HG03442 (cell line): ENCODE data around the gene ATP6V1E1.

Experiments
- ATAC-seq: cut with Tn5 transposase; IDR thresholded peaks from one replicate; pipeline ENCODE4 v1.9.1; 2021; ENCODE audit warnings: mild to moderate bottlenecking, moderate library complexity; ENCODE audit not compliant: unreplicated experiment

The ATP6V1E1 gene

DNA sequence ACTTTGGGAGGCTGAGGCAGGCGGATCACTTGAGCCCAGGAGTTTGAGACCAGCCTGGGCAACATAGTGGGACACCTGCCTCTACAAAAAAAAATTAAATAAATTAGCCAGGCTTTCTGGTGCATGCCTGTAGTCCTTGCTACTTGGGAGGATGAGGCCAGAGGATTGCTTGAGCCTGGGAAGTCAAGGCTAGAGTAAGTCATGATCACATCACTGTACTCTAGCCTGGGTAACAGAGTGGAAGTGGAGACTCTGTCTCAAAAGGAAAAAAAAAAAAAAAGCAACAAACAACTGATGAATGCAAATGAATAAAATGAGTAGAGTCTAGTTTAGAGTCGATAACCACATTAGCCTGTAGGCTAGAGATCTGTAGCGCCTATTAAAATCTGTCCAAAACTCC is 6.1 kb upstream of the ATP6V1E1 start:
- ATAC-seq: no peak

DNA sequence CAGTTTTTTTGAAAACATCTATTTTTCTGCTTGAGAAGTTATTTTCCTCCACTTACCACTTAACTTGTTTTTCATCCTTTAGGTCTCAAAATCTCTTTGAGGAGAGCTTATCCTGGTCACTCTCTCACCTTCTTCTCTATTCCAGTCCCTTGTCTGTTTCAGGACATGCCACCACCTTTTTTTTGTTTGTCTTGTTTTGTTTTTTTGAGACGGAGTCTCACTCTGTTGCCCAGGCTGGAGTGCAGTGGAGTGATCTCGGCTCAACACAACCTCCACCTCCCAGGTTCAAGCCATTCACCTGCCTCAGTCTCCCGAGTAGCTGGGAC is 5.4 kb upstream of the ATP6V1E1 start:
- ATAC-seq: no peak

DNA sequence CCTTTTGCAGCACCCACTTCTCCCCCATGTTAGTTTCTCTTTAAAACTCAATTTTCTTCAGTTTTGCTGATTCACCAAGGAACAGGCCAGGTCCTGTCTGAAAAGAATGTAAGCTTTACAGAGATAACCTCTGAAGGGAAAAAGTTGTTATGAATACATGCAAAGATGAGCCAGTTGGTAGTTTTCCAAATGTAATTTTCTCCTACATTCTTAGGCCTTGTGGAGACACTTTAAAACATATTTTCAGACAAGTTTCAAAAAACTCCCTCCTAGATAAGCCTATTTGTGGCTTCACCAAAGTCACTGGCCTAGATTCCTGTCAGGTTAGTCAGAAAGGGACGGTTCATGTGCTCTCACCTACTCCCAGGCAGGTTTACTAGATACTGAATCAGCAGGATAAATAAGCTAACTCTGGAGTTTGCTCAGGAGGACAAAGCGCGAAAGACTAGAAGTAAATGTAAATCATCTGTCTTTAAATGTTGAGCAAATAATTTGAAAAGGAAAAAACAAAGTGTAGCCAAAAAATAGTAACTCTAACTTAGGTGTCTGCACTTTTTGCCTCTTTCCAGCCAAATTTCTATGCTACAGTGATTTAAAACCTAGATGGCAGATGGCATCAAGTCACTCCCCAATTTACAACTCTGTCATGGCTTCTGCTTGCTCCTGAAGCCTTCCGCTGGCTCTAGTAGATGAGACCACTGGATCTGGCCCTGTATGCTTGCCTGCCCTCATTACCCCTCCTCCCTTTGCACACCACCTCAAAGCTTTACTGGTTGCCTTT is 4.9 kb upstream of the ATP6V1E1 start:
- ATAC-seq: no peak

DNA sequence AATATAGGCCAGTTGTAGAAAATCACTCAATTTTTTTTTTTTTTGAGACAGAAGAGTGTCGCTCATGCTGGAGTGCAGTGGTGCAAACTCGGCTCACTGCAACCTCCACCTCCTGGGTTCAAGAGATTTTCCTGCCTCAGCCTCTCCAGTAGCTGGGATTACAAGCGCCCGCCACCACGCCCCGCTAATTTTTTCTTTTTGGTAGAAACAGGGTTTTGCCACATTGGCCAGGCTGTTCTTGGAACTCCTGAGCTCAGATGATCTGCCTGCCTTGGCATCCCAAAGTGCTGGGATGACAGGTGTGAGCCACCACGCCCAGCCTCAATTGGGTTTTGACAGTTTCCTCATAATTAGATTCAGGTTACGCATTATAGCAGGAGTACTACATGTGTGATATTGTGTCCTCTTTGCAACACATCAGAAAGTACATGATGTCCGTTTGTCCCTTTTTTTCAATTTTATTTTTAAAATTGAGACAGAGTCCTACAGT is 2.6 kb upstream of the ATP6V1E1 start:
- ATAC-seq: no peak

DNA sequence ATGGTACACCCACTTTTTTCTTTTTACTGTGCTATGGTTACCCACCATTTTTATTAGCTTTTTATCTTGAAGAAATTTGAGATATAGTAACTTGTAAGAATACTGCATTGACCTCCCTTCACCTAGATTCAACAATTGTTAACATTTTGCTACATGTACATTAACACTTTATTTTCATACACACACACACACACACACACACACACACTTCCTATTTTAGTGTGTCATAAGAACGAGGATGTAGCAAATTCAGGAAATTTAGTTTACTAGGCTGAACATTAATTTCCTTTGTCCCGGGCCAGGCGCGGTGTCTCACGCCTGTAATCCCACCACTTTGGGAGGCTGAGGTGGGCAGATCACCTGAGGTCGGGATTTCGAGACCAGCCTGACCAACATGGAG is 1.1 kb upstream of the ATP6V1E1 start:
- no peak for ATAC-seq

DNA sequence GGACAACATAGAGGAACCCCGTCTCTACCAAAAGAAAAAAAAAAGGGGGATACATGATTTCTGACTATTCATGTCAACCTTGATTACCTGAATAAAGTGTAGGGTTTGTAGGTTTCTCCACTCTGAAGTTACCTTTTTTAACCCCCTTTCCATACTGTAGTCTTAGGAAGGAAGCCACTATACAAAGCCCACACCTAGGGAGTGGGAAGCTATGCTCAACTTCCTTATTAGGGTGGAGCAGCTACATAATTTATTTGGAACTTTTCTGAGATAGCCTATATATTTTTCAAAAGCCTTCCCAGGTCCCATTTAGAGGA is 582 bp upstream of the ATP6V1E1 start:
- no peak for ATAC-seq

DNA sequence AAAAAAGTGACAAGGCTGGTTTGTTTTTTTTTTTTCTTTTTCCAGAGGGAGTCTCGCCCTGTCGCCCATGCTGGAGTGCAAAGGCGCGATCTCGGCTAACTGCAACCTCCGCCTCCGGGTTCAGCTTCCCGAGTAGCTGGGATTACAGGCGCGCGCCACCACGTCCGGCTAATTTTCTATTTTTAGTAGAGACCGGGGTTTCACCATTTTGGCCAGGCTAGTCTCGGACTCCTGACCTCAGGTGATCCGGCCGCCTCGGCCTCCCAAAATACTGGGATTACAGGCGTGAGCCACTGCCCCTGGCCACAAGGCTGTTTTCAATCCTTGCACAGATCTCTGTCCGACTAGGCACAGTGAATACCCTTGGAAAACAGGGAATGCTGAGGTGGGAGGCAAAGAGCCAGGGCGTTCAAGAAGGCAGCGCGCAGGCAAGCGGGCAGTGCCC is 566 bp downstream of the ATP6V1E1 start:
- no peak for ATAC-seq

DNA sequence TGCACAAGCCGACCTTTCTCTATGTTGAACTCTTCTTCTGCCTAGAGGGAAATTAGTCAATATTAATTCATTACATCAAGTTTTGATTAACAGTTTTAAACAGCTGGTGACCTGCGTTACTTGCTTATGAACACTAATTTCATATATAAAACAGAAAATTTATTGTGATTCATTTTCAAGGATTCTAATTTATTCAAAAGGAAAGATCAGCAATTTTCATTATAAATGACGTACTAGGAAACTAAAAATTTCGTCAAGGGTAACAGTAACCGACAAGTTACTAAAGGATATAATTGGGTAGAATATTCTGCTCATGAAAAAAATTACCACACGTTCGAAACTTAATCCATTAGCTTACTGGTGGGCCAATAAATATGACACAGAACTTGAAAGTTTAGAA is 15.3 kb downstream of the ATP6V1E1 start:
- ATAC-seq: no peak

DNA sequence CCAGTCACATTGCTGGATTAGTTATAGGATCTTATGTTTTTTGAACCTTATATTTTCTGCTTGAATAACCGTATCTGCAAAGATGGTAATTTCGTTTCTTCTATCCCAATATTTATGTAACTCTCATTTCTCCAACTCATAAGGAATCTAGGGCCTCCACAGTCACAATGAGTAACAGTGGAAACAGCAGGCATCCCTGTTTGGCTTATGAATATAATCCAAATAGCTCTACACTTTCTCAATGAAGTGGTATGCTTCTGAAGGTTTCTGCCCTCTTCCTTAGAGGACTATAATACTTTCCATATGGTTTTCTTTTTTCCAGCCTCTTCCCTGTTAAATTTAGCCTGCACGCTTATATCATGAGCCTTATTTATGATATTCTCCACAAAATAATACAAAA is 16.5 kb downstream of the ATP6V1E1 start:
- ATAC-seq: no peak

DNA sequence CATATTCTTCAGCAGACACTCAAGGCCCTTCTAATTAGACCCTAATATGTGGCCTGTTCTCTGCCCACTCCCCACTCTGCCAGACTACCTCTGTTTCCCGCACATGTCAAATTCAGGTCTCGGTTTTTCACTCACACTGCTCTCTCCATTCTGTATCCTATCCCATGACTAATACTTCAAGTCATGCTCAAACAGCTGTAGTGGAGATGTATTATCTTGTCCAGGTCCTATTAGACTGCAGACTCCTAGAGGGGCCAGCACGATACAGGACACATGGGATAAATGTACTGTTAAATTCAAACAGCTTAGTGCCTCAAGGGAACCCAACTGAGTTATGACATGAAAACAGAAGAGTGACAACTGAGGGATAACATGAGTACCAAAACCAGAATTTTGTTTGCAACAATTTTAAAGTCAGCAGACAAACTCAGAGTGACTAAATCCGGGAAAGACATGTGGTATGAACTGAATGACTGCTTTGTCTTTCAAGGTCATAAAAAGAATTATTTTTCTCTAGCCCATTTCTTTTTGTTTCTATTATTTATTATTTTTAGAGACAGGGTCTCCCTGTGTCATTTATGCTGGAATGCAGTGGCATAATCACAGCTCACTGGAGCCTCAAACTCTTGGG is 20.5 kb downstream of the ATP6V1E1 start:
- no peak for ATAC-seq

DNA sequence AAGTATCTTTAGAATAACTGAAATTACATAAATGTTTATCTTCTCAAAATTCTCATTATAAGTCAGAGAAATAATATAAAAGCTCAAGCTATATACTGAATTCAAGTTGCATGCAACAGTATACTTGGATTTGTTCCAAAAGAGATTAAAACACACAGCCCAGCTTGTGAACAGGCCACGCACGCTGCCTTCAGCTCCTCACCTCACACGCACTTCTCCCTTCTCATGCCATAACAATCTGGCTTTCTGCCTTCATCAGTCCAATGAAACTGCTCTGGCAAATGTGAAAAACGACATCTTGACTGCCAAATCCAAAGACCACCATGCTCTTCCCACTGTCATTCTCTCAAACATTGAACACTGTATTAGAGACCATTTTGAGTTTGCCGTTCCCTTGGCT is 22.1 kb downstream of the ATP6V1E1 start:
- no peak for ATAC-seq

DNA sequence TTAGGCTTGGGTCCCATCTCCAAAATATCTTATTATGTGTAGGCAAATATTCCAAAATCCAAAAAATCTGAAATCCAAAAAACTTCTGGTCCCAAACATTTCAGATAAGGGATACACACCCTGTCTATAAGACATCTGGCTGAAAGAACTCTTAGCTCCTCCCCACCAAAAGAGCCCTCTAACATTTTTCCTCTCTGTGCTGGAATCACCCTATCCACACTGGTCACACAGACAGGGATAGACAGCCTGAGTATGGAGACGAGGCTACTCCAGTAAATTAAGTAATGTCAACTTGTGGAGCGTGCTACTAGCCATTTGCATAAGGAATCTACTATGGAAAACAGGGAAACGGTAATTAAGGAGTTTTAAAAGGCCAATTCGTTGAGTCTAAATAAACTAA is 24.9 kb downstream of the ATP6V1E1 start:
- no peak for ATAC-seq

DNA sequence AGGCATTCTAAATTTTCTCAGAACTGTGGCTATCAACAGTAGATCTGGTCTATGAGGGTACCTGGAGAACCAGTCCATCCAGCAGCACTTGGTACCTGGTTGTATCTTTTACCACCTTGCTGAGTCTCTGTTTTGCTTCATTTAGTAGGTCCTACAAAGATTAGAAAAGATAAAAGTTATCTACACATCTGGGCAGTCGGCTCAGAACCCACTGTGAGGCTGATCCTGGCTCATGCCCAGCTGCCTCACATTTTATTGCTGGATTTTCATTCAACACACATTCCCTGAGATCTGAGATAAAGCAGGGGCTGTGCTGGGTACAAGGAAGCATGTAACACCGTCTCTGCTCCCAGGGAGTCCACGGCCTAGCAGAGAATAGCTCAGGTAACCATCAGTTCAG is 27.5 kb downstream of the ATP6V1E1 start:
- no peak for ATAC-seq

DNA sequence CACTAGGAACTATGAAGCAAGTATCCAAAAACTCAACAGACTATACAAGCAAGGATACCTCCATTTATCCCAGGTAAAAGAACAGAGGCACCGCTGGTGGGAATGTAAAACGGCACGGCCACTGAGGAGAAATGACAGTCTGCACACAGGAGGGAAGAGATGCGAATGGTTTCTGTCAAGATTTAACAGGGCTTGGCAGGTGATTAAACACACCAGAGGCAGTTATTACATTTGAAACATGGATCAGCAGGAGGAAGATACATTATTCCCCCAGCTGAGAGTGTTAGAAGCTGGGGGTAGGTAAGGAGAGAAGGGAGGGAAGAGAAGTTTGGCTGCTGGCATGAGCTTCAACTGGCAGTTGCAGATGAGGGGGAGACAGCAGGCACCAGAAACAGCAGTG is 30.2 kb downstream of the ATP6V1E1 start:
- no peak for ATAC-seq

DNA sequence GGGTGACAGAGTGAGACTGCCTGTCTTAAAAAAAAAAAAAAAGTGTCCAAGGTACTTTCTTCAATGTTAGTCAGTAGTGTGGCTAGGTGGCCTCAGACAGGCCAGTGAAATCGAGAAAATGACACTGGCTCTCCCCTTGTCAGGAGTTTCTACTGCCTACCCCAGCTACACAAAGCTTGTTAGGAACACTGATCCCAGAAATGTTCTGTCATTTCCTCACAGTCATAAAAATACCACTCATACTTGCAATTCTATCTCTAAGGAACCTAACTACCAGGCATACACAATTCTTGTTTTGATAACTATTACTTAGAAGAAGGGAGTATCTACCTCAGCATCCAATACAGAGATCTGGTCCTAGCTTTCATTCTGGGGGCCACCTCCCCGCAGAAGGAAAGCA is 31.3 kb downstream of the ATP6V1E1 start:
- ATAC-seq: no peak

DNA sequence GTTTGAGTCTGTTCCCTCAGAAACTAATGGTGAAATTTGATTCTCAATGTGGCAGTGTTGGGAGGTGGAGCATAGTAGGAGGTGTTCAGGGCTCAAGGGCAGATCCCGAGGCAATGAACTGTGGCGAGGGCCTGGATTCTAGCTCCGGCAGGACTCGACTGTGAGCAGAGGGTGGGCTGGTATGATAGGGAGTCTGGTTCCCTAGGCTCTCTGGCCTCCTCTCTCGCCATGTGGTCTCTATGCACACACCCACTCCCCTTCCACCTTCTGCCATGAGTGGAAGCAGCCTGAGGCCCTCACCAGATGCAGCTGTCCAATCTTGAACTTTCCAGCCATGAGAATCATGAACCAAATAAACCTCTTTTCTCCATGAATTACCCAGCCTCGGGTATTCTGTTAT is 32.3 kb downstream of the ATP6V1E1 start:
- no peak for ATAC-seq

DNA sequence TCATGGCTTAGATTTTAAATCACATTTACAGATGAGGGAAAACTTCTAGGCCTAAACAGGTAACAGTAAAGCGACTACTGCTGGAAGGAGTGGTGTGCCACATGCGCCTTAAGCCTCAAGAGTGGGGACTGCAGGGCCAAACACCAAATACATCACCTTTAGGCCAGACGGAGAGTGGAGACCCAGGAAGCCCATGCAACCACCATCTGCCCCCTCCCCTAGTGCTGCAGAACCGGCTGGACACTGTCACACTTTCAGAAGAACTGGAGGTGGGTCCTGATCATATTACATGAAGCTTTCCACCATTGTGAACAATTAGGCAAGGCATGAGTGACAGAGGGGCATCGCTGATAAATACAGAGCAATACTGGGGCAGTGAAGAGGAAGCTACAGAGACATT is 36.3 kb downstream of the ATP6V1E1 start:
- no peak for ATAC-seq

DNA sequence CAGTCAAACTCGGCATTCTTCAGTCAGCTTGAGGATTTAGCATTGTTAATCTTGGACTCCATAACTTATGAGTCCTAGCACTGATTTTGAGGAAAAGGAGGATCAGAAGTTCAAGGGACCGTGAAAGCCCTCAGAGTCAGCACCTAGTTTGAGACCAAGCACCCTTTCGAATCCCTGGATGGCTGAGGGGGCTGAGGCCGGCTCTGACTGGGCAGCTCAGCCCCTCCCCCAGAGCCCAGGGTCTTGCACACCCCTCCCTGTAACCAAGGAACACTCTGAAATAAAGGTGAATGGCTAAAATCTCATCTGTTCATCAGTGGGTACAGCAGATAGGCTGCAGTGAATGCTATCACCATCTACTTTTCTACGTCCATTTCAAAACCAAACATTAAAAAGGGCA is 38.0 kb downstream of the ATP6V1E1 start:
- ATAC-seq: no peak

DNA sequence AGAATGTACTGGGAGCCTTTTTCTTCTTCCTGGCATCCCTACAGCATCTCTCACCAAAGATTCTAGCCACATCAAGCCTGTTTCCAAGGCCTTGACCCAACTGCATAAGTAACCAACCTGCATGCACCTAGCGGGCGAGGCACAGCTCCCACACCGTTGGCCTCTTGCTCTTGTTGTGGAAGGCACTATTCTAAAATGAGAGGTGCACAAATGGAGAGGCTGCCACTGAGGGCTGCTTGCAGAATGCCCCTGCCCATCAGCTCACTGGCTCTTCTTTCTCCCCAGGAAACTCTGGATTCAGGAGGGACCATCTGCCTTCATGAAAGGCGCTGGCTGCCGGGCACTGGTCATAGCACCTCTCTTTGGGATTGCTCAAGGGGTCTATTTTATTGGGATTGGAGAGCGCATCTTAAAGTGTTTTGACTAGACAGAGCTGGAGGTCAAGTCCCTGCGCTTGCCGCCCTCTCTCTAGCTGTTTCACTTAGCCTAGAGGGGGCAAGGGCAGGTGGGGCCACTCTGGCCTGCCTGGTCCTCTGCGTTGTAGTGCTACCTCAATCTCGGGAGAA is 38.7 kb downstream of the ATP6V1E1 start:
- no peak for ATAC-seq

DNA sequence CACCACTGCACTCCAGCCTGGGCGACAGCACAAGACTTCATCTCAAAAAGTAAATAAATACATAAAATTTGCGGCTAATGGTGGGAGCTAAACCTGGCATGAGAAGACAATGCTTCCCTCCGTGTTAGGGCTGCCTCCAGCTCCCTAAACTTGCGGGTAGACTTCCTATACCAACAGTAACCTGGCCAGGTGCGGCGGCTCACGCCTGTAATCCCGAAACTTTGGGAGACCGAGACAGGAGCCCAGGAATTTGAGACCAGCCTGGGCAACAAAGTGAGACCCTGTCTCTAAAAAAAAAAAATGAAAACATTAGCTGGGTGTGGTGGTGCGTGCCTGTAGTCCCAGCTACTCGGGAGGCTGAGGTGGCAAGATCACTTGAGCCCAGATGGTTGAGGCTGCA is 39.9 kb downstream of the ATP6V1E1 start:
- ATAC-seq: no peak

DNA sequence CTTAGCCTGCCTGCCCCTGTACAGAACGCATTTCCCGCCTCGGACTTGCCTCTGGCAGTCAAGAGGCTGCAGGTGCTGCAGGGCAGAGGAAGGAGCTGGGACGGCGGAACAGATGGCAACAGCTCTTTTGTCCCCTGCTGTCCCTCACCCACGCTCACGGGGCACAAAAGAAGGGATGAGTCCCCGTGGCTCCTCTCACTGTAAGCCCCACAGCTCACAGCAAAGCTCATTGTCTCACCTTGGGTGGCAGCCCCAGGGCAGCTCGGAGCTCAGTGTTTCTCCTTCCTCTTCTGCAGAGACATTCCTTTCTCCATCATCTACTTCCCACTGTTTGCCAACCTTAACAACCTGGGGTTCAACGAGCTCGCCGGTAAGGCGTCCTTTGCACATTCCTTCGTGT is 40.9 kb downstream of the ATP6V1E1 start:
- no peak for ATAC-seq

DNA sequence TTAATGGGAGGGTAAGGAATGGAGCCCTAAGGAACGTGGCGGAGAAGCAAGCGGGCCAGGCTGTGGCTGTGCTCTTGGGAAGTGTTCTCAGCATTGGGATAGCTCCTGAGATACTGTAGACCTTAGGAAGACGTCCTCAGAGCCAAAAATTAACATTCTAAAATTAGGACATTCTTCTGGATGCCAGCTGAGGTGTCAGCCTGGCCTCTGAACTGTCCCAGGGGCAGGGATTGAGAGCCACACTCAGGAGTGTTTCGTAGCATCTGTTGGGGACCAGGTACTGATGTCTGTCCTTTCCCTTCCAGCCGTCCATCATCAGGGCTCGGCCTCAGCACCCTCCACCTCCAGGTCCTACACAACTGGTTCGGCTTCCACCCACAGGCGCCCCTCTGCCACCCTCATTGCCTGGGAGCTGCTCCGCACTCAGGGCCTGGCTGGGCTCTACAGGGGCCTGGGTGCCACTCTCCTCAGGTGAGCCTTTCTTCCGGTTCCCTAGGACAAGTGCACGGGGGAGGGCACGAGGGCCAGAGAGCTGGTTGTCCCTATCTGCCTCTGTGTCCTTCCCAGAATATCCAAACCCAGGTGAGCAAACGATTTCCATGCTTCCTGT is 41.6 kb downstream of the ATP6V1E1 start:
- ATAC-seq: no peak
